Mesenchymal stem cell (in vitro differentiated cells and primary cell): Measurements from ENCODE around the gene ZNF217.

Experiments
- DNase-seq: peaks from one replicate; pipeline ENCODE4 v3.0.0-alpha.2; 2013
- H2AFZ ChIP-seq: one replicate; pipeline ENCODE4 v1.6.1; 2013; ENCODE audit warnings: low read depth, mild to moderate bottlenecking, control low read depth, inconsistent platforms, low read length, moderate library complexity
- H2AK5ac ChIP-seq: 2 replicates; pipeline ENCODE4 v1.6.1; 2013; ENCODE audit warnings: low read length, moderate library complexity, mild to moderate bottlenecking, inconsistent platforms; ENCODE audit not compliant: severe bottlenecking
- H2BK120ac ChIP-seq: one replicate; pipeline ENCODE4 v1.6.1; 2013; ENCODE audit warnings: low read depth, mild to moderate bottlenecking, inconsistent platforms, low read length, moderate library complexity
- H2BK12ac ChIP-seq, 2 experiments: one replicate each; pipeline ENCODE4 v1.6.1; 2013; ENCODE audit warnings: inconsistent platforms in 2 of 2, low read length in 2 of 2, mild to moderate bottlenecking in 2 of 2, moderate library complexity in 2 of 2, control low read depth in 1 of 2
- H2BK15ac ChIP-seq: one replicate; pipeline ENCODE4 v1.6.1; 2013; ENCODE audit warnings: mild to moderate bottlenecking, low read depth, inconsistent platforms; ENCODE audit not compliant: poor library complexity, severe bottlenecking
- H2BK5ac ChIP-seq: 2 replicates; pipeline ENCODE4 v1.6.1; 2013; ENCODE audit warnings: low read depth, mild to moderate bottlenecking, low read length, control low read depth, inconsistent platforms; ENCODE audit not compliant: poor library complexity, severe bottlenecking
- H3K14ac ChIP-seq, 2 experiments: one replicate each; pipeline ENCODE4 v1.6.1; 2013; ENCODE audit warnings: inconsistent platforms in 2 of 2, low read length in 2 of 2, control low read depth in 1 of 2, mild to moderate bottlenecking in 1 of 2, moderate library complexity in 1 of 2
- H3K18ac ChIP-seq, 2 experiments: one replicate each; pipeline ENCODE4 v1.6.1; 2013; ENCODE audit warnings: inconsistent platforms in 2 of 2, low read length in 2 of 2, control low read depth in 1 of 2, low read depth in 1 of 2, mild to moderate bottlenecking in 1 of 2
- H3K23ac ChIP-seq, 2 experiments: one replicate each; pipeline ENCODE4 v1.6.1; 2013; ENCODE audit warnings: inconsistent platforms in 2 of 2, low read length in 2 of 2, mild to moderate bottlenecking in 2 of 2, moderate library complexity in 2 of 2, control low read depth in 1 of 2
- H3K27ac ChIP-seq: 2 replicates; pipeline ENCODE4 v1.5.1; 2013; ENCODE audit warnings: mild to moderate bottlenecking, moderate library complexity, low read length, control low read depth, inconsistent platforms; ENCODE audit not compliant: poor library complexity, severe bottlenecking
- H3K27me3 ChIP-seq, 2 experiments: 2 replicates each; pipeline versions ENCODE4 v1.6.1 to v1.7.0; 2013; ENCODE audit warnings: low read length in 2 of 2, mild to moderate bottlenecking in 2 of 2, moderate library complexity in 2 of 2, control low read depth in 1 of 2, inconsistent platforms in 1 of 2; ENCODE audit not compliant: control insufficient read depth in 1 of 2, insufficient read depth in 1 of 2
- H3K36me3 ChIP-seq, 2 experiments: 2 replicates each; pipeline versions ENCODE4 v1.6.1 to v1.7.0; 2013; ENCODE audit warnings: low read length in 2 of 2, control low read depth in 1 of 2, inconsistent platforms in 1 of 2, low read depth in 1 of 2, mild to moderate bottlenecking in 1 of 2; ENCODE audit not compliant: insufficient read depth in 2 of 2, control insufficient read depth in 1 of 2
- H3K4ac ChIP-seq, 2 experiments: one replicate each; pipeline ENCODE4 v1.6.1; 2013; ENCODE audit warnings: inconsistent platforms in 2 of 2, low read length in 2 of 2, mild to moderate bottlenecking in 2 of 2, moderate library complexity in 2 of 2, control low read depth in 1 of 2, low read depth in 1 of 2
- H3K4me1 ChIP-seq: 2 replicates; pipeline ENCODE4 v1.6.1; 2013; ENCODE audit warnings: low read depth, low read length, control low read depth; ENCODE audit not compliant: control insufficient read depth, insufficient read depth
- H3K4me2 ChIP-seq: 2 replicates; pipeline ENCODE4 v1.6.1; 2013; ENCODE audit warnings: low read length, mild to moderate bottlenecking, inconsistent platforms; ENCODE audit not compliant: poor library complexity, severe bottlenecking
- H3K4me3 ChIP-seq, 2 experiments: 2 replicates each; pipeline versions ENCODE4 v1.5.1 to v1.7.0; 2013; ENCODE audit warnings: low read length in 2 of 2, mild to moderate bottlenecking in 2 of 2, control low read depth in 1 of 2, low read depth in 1 of 2; ENCODE audit not compliant: insufficient read depth in 1 of 2
- H3K79me1 ChIP-seq: replicated peaks from 2 replicates; pipeline ENCODE4 v1.6.1; 2013; ENCODE audit warnings: mild to moderate bottlenecking, control low read depth, low read length, inconsistent platforms; ENCODE audit not compliant: poor library complexity, severe bottlenecking
- H3K9ac ChIP-seq: 2 replicates; pipeline ENCODE4 v1.7.0; 2013; ENCODE audit warnings: mild to moderate bottlenecking, low read length, moderate library complexity
- H3K9me3 ChIP-seq: 2 replicates; pipeline ENCODE4 v1.7.0; 2013; ENCODE audit warnings: mild to moderate bottlenecking, low read length; ENCODE audit not compliant: control insufficient read depth
- H4K8ac ChIP-seq: one replicate; pipeline ENCODE4 v1.6.1; 2013; ENCODE audit warnings: inconsistent platforms, mild to moderate bottlenecking, low read length, moderate library complexity
- H4K91ac ChIP-seq: one replicate; pipeline ENCODE4 v1.6.1; 2013; ENCODE audit warnings: mild to moderate bottlenecking, low read length, inconsistent platforms
- WGBS: methylation state at CpG from one replicate; pipeline ENCODE4 v1.1.7; 2013; ENCODE audit warnings: mixed read lengths; 5-methylcytosine and 5-hydroxymethylcytosine counted together

ZNF217 gene

GRCh38 chr20:53581444-53582250 is 12.0 kb downstream of the ZNF217 start:
- peaks cover 25 to 62% of the 10 kb centered on the region in 2 experiments for H3K36me3 ChIP-seq
- WGBS: 98% methylated on average over 44 of the region's 44 CpGs
- no peak overlapping the region for H3K14ac ChIP-seq
- DNase-seq: no peak
- peaks cover 2% of the 10 kb centered on the region for H3K4me1 ChIP-seq
- no peaks in the 10 kb centered on the region for H3K9me3 ChIP-seq
- no peak overlapping the region for H4K91ac ChIP-seq
- no peaks in the 10 kb centered on the region for H3K79me1 ChIP-seq
- H3K23ac ChIP-seq: peak overlapping the region in 1 of 2 experiments; percentile 23
- no peak overlapping the region for H3K27ac ChIP-seq
- H2BK15ac ChIP-seq: no peak overlapping the region
- peak overlapping the region in 1 of 2 experiments; percentile 8 for H3K18ac ChIP-seq
- no peak overlapping the region for H2AK5ac ChIP-seq
- H3K27me3 ChIP-seq: no peaks in the 10 kb centered on the region
- H4K8ac ChIP-seq: no peak overlapping the region
- no peak overlapping the region for H2BK120ac ChIP-seq
- peak overlapping the region in 1 of 2 experiments; percentile 6 for H2BK12ac ChIP-seq
- H2AFZ ChIP-seq: no peak overlapping the region
- H3K4me2 ChIP-seq: no peak overlapping the region
- peak overlapping the region; percentile 81 for H3K9ac ChIP-seq
- H3K4ac ChIP-seq: peak overlapping the region in 1 of 2 experiments; percentile 1
- H3K4me3 ChIP-seq: no peak overlapping the region
- no peak overlapping the region for H2BK5ac ChIP-seq

GRCh38 chr20:53580376-53581111 is 13.1 kb downstream of the ZNF217 start:
- H3K18ac ChIP-seq: peak overlapping the region in 1 of 2 experiments; percentile 35
- no peak overlapping the region for H2BK15ac ChIP-seq
- peak overlapping the region in 1 of 2 experiments; percentile 63 for H3K4me3 ChIP-seq
- H3K23ac ChIP-seq: peak overlapping the region in 1 of 2 experiments; percentile 63
- H3K4me2 ChIP-seq: no peak overlapping the region
- H3K4ac ChIP-seq: no peak overlapping the region
- H2BK12ac ChIP-seq: peak overlapping the region in 1 of 2 experiments; percentile 34
- DNase-seq: no peak
- H3K27ac ChIP-seq: no peak overlapping the region
- H2AFZ ChIP-seq: no peak overlapping the region
- H2BK120ac ChIP-seq: no peak overlapping the region
- no peak overlapping the region for H4K91ac ChIP-seq
- no peak overlapping the region for H2AK5ac ChIP-seq
- peaks cover 2% of the 10 kb centered on the region for H3K4me1 ChIP-seq
- no peak overlapping the region for H2BK5ac ChIP-seq
- no peaks in the 10 kb centered on the region for H3K27me3 ChIP-seq
- H3K79me1 ChIP-seq: peaks cover 8% of the 10 kb centered on the region
- H3K9ac ChIP-seq: peak overlapping the region; percentile 81
- no peak overlapping the region for H3K14ac ChIP-seq
- no peak overlapping the region for H4K8ac ChIP-seq
- WGBS: 85% methylated on average over 7 of the region's 7 CpGs
- H3K9me3 ChIP-seq: no peaks in the 10 kb centered on the region
- peaks cover 36 to 69% of the 10 kb centered on the region in 2 experiments for H3K36me3 ChIP-seq

- Histone ChIP-seq H3K4me1 (peaks cover 2% of the 10 kb centered on the region), H2BK15ac (no peak overlapping the region), H3K4ac (peak overlapping the region in 1 of 2 experiments; percentile 53), H4K8ac (peak overlapping the region; percentile 27), H2BK120ac (no peak overlapping the region), H4K91ac (peak overlapping the region; percentile 80), H2BK12ac (no peak overlapping the region), H3K79me1 (peaks cover 15% of the 10 kb centered on the region), H3K27ac (no peak overlapping the region), H3K4me2 (no peak overlapping the region), H3K23ac (peak overlapping the region in 1 of 2 experiments; percentile 42), H2BK5ac (no peak overlapping the region), H3K18ac (peak overlapping the region in 1 of 2 experiments; percentile 55), H3K36me3 (peaks cover 44 to 77% of the 10 kb centered on the region in 2 experiments), H3K9me3 (no peaks in the 10 kb centered on the region), H2AFZ (no peak overlapping the region), H3K9ac (peak overlapping the region; percentile 81), H3K14ac (peak overlapping the region in 1 of 2 experiments; percentile 61), H3K27me3 (no peaks in the 10 kb centered on the region), H2AK5ac (peak overlapping the region; percentile 6), H3K4me3 (peak overlapping the region in 1 of 2 experiments; percentile 63)
- peak; percentile 68 for DNase-seq
- WGBS: 41% methylated on average over 8 of the region's 10 CpGs
These were observed 13.9 kb downstream of the ZNF217 start for GRCh38 chr20:53579581-53580375.
